Measurements from ENCODE around the gene ATAD3B. TPM values are rescaled to one million over a fixed set of nuclear protein-coding genes. Genes with fewer than 3 reads are reported as not detected.
"Not testable (repeated sequence)": the region's sequence is repeated elsewhere in the genome, so short reads cannot be mapped to it uniquely, and the experiment has no call there.

ATAD3B gene
- total RNA-seq, 4 donors from 2014 or later: 15.6 to 269 (median 39.2) TPM

GRCh38 chr1:1460540-1461130 lies 10.9 kb upstream of the ATAD3B start:
- Histone ChIP-seq H3K4me1 (peaks cover 0 to 7% (median 0%) of the 10 kb centered on the region in 4 donors), H3K27me3 (no peaks in the 10 kb centered on the region)
- in situ Hi-C loops (cut with MboI; ENCODE audit: low pct_ligation_motif_present in 1 of 4, low pct_unique_long_range_greater_than_20kb in 1 of 4, low sequenced_read_pairs in 3 of 4): no loop called here

GRCh38 chr1:1461721-1462317 lies 9.7 kb upstream of the ATAD3B start:
- Histone ChIP-seq H3K27ac (peak overlapping the region in 1 of 4 donors; percentile 51), H3K4me1 (peaks cover 0 to 7% (median 0%) of the 10 kb centered on the region in 4 donors), H3K36me3 (no peaks in the 10 kb centered on the region), H3K27me3 (no peaks in the 10 kb centered on the region), H3K4me3 (no peak overlapping the region), H3K9me3 (no peaks in the 10 kb centered on the region)
- TF ChIP-seq POLR2AphosphoS5 (IDR thresholded peaks at IDR 0.05) (no peak), POLR2A (IDR thresholded peaks at IDR 0.05) (no peak), EP300 (IDR thresholded peaks at IDR 0.05; ENCODE audit: low read depth) (no peak), CTCF (IDR thresholded peaks at IDR 0.05) (no peak)
- 54% methylated on average over 17 of the region's 18 CpGs; no CpG with 5 or more reads in 1 of the 2 donors for WGBS, 2 donors (ENCODE audit: low coverage in 1 of 2)
- intact Hi-C loops (cut with DNase I; ENCODE audit: low total_unique reads) (no loop called here), in situ Hi-C loops (cut with MboI; ENCODE audit: low pct_ligation_motif_present in 1 of 4, low pct_unique_long_range_greater_than_20kb in 1 of 4, low sequenced_read_pairs in 3 of 4) (no loop called here)
- peak; percentile 53 for DNase-seq

More at GRCh38 chr1:1460540-1461130, 10.9 kb upstream of the ATAD3B start:
- H3K27ac ChIP-seq: no peak overlapping the region
- intact Hi-C loops (cut with DNase I; ENCODE audit: low total_unique reads): no loop called here
- H3K4me3 ChIP-seq: no peak overlapping the region
- no peak for TF ChIP-seq EP300 (IDR thresholded peaks at IDR 0.05; ENCODE audit: low read depth)
- H3K9me3 ChIP-seq: no peaks in the 10 kb centered on the region
- no peak for DNase-seq
- WGBS, 2 donors (ENCODE audit: low coverage in 1 of 2): 66 to 70% methylated on average over 4 to 26 of the region's 27 CpGs
- no peaks in the 10 kb centered on the region for H3K36me3 ChIP-seq

- DNase-seq: peak; percentile 51
These were observed 9.1 kb upstream of the ATAD3B start for GRCh38 chr1:1462318-1462966.

GRCh38 chr1:1463312-1463711 lies 8.3 kb upstream of the ATAD3B start:
- no peak overlapping the region for H3K4me3 ChIP-seq
- no peaks in the 10 kb centered on the region for H3K9me3 ChIP-seq
- WGBS, 2 donors (ENCODE audit: low coverage in 1 of 2): 96% methylated on average over 7 of the region's 7 CpGs; no CpG with 5 or more reads in 1 of the 2 donors
- H3K27ac ChIP-seq: no peak overlapping the region
- H3K4me1 ChIP-seq: peaks cover 0 to 7% (median 0%) of the 10 kb centered on the region in 4 donors
- no peak for DNase-seq
- in situ Hi-C loops (cut with MboI; ENCODE audit: low pct_ligation_motif_present in 1 of 4, low pct_unique_long_range_greater_than_20kb in 1 of 4, low sequenced_read_pairs in 3 of 4): no loop called here
- H3K27me3 ChIP-seq: no peaks in the 10 kb centered on the region
- H3K36me3 ChIP-seq: no peaks in the 10 kb centered on the region
- intact Hi-C loops (cut with DNase I; ENCODE audit: low total_unique reads): no loop called here
- TF ChIP-seq EP300 (IDR thresholded peaks at IDR 0.05; ENCODE audit: low read depth) (no peak), CTCF (IDR thresholded peaks at IDR 0.05) (no peak), POLR2A (IDR thresholded peaks at IDR 0.05) (no peak), POLR2AphosphoS5 (IDR thresholded peaks at IDR 0.05) (no peak)

More at GRCh38 chr1:1462318-1462966, 9.1 kb upstream of the ATAD3B start:
- Histone ChIP-seq H3K36me3 (no peaks in the 10 kb centered on the region), H3K4me3 (no peak overlapping the region), H3K27me3 (no peaks in the 10 kb centered on the region), H3K9me3 (no peaks in the 10 kb centered on the region), H3K27ac (peak overlapping the region in 1 of 4 donors; percentile 51), H3K4me1 (peaks cover 0 to 7% (median 0%) of the 10 kb centered on the region in 4 donors)
- 74 to 97% methylated on average over 5 to 19 of the region's 26 CpGs for WGBS, 2 donors (ENCODE audit: low coverage in 1 of 2)
- intact Hi-C loops (cut with DNase I; ENCODE audit: low total_unique reads): no loop called here
- TF ChIP-seq POLR2AphosphoS5 (IDR thresholded peaks at IDR 0.05) (no peak), CTCF (IDR thresholded peaks at IDR 0.05) (no peak), EP300 (IDR thresholded peaks at IDR 0.05; ENCODE audit: low read depth) (no peak), POLR2A (IDR thresholded peaks at IDR 0.05) (no peak)
- in situ Hi-C loops (cut with MboI; ENCODE audit: low pct_ligation_motif_present in 1 of 4, low pct_unique_long_range_greater_than_20kb in 1 of 4, low sequenced_read_pairs in 3 of 4): no loop called here

- H3K27me3 ChIP-seq; in situ Hi-C loops (cut with MboI; ENCODE audit: low pct_ligation_motif_present in 1 of 4, low pct_unique_long_range_greater_than_20kb in 1 of 4, low sequenced_read_pairs in 3 of 4); intact Hi-C loops (cut with DNase I; ENCODE audit: low total_unique reads); H3K9me3 ChIP-seq; H3K36me3 ChIP-seq; DNase-seq; H3K4me3 ChIP-seq; H3K27ac ChIP-seq: not testable (repeated sequence)
- H3K4me1 ChIP-seq: peaks cover 13 to 16% (median 15%) of the 10 kb centered on the region in 4 donors
- 81% methylated on average over 27 of the region's 44 CpGs; no CpG with 5 or more reads in 1 of the 2 donors for WGBS, 2 donors (ENCODE audit: low coverage in 1 of 2)
These were observed 3.2 kb upstream of the ATAD3B start for GRCh38 chr1:1468196-1468985.

Data from transverse colon (tissue), 4 donors.